AG04449 (cell line): ENCODE data around the gene STAG1.

ENCODE experiments used
- CTCF ChIA-PET: fragments of 350-600 bp; formaldehyde crosslinking; extraction: SDS; loops from one replicate; lab custom pipeline; 2021; ENCODE audit warnings: antibody characterized with exemption; lab: Yijun Ruan, JAX
- POLR2A ChIA-PET: fragments of 400-600, 350-600 bp; formaldehyde crosslinking; extraction: SDS; loops from one replicate; lab custom pipeline; 2020; ENCODE audit warnings: antibody characterized with exemption, inconsistent platforms; lab: Yijun Ruan, JAX
- DNase-seq: peaks from one replicate; pipeline ENCODE4 v3.0.0-alpha.2; 2010; ENCODE audit warnings: low read depth, low spot score
- H3K4me3 ChIP-seq: 2 replicates; pipeline ENCODE4 v1.5.1; 2011; ENCODE audit warnings: low read depth, mild to moderate bottlenecking, control low read depth, low read length
- CTCF ChIP-seq: IDR thresholded peaks from one replicate; pipeline ENCODE4 v1.5.1; 2011; ENCODE audit warnings: mild to moderate bottlenecking, moderate library complexity, low read length, control low read depth, inconsistent platforms; ENCODE audit not compliant: insufficient read depth; ENCODE audit errors: missing control alignments

STAG1 gene

GRCh38 chr3:136631424-136631823 lies 120.8 kb downstream of the STAG1 start:
- ChIA-PET POLR2A (no interaction called here), CTCF (no interaction called here)
- H3K4me3 ChIP-seq, result no peak overlapping the region
- DNase-seq, result no peak
- no peak for TF ChIP-seq CTCF

GRCh38 chr3:136630915-136631314 lies 121.3 kb downstream of the STAG1 start:
- no peak for DNase-seq
- POLR2A ChIA-PET, result no interaction called here
- no peak for TF ChIP-seq CTCF
- CTCF ChIA-PET, result no interaction called here
- H3K4me3 ChIP-seq, result no peak overlapping the region

- no peak for TF ChIP-seq CTCF
- H3K4me3 ChIP-seq, result no peak overlapping the region
- DNase-seq, result no peak
- ChIA-PET POLR2A (no interaction called here), CTCF (no interaction called here)
These were observed 125.7 kb downstream of the STAG1 start for GRCh38 chr3:136626493-136626892.

- no peak for TF ChIP-seq CTCF
- H3K4me3 ChIP-seq, result no peak overlapping the region
- CTCF ChIA-PET, result interaction anchor here (1.0 kb wide), 1 partner anchor 14 kb away, joined by 3 read pairs; no protein-coding TSS in a partner anchor
- POLR2A ChIA-PET, result no interaction called here
- DNase-seq, result no peak
These were observed 127.0 kb downstream of the STAG1 start for GRCh38 chr3:136624894-136625815.

- no peak overlapping the region for H3K4me3 ChIP-seq
- TF ChIP-seq CTCF, result no peak
- POLR2A ChIA-PET, result no interaction called here
- CTCF ChIA-PET, result interaction anchor here (1.0 kb wide), 1 partner anchor 15 kb away, joined by 3 read pairs; no protein-coding TSS in a partner anchor
- DNase-seq, result no peak
These were observed 127.8 kb downstream of the STAG1 start for GRCh38 chr3:136624371-136624770.

- H3K4me3 ChIP-seq, result no peak overlapping the region
- no peak for TF ChIP-seq CTCF
- ChIA-PET CTCF (no interaction called here), POLR2A (no interaction called here)
- DNase-seq, result peak; percentile 37
These were observed 130.6 kb downstream of the STAG1 start for GRCh38 chr3:136621628-136622027.
